IPS-11a (cell line): ENCODE results near the gene FNDC11.
"Not testable (repeated sequence)": the region's sequence is repeated elsewhere in the genome, so short reads cannot be mapped to it uniquely, and the experiment has no call there.

ENCODE experiments used
- H3K4me3 ChIP-seq: one replicate; pipeline ENCODE4 v1.5.1; 2013; ENCODE audit warnings: low read depth, low read length, control low read depth

The FNDC11 gene

GRCh38 chr20:63565699-63566335 lies 11.9 kb downstream of the FNDC11 start:
- no peak overlapping the region for H3K4me3 ChIP-seq

DNA sequence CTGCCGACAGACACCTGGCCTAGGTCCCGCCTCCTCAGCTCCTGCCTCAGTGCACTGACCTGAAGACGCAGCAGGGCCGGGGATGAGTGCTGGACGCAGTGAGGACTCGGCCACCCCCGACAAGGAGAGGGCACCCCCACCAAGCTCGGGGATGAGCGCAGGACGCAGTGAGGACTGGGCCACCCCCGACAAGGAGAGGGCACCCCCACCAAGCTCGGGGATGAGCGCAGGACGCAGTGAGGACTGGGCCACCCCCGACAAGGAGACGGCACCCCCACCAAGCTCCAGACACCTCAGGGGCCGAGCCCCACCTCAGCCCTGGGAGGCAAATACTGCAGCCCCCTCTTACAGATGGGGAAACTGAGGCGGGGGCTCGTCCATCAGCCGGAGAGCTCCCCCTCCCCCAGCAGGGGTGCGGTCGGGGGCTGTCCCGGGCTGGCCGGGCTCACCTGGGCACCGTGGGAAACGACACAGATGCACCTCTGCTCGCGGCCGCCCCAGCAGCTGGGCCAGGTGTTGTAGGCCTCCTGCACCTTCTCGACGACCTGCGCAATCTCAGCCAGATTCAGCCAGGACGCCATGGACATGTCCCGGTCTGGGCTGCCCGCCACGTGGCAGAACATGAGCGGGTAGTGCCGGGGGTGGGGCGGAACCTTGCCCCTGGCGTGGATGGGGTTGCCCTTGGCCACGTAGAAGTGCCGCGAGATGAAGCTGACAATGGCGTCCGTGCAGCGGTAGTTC lies 12.6 kb downstream of the FNDC11 start:
- no peak overlapping the region for H3K4me3 ChIP-seq

DNA sequence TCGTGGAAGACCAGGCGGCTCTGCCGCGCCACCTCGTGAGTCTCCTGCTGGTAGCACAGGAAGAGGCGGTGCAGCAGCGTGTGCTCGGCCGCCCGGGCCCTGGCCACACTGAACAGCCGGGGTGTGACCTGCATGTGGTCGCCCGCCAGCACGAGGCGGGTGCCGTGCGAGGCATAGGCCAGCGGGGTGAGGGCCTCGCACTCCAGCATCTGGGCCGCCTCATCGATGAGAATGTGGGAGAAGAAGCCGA lies 13.1 kb downstream of the FNDC11 start:
- no peak overlapping the region for H3K4me3 ChIP-seq

DNA sequence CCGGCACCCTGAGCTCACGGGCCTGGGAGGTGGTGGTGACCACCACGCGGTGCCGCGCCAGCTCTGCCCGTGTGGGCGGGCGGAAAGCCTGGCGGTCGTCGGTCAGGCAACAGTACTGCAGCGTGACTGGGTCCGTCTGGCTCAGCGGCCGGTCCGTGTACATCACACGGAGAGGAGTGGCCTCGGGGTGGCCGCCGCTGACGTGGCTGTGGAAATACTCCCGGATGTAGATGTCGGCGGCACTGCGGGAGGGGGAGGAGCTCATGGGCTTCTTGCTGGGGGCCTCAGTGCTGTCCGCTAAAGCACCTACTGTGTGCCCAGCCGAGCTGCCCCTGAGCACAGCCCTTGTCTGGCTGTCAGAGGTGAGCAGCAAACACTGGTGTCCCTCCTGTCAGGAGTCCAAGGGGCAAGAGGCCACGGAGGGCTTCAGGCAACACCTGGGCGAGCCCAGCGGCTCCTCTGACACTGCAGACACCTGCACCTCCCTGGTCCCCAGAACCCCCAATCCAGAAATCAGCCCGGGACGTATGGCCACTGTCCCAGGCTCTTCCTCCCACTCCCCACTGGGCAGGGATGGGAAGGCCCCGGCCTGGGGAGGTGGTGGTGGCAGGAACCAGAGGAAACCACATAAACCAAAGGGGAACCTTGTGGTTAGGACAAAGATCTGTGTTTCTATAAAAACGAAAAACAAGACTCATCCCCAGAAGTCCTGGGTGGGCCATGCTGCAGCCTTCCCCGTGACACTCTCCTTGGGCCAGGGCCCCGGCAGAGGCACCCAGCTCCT lies 13.6 kb downstream of the FNDC11 start:
- H3K4me3 ChIP-seq = no peak overlapping the region

DNA sequence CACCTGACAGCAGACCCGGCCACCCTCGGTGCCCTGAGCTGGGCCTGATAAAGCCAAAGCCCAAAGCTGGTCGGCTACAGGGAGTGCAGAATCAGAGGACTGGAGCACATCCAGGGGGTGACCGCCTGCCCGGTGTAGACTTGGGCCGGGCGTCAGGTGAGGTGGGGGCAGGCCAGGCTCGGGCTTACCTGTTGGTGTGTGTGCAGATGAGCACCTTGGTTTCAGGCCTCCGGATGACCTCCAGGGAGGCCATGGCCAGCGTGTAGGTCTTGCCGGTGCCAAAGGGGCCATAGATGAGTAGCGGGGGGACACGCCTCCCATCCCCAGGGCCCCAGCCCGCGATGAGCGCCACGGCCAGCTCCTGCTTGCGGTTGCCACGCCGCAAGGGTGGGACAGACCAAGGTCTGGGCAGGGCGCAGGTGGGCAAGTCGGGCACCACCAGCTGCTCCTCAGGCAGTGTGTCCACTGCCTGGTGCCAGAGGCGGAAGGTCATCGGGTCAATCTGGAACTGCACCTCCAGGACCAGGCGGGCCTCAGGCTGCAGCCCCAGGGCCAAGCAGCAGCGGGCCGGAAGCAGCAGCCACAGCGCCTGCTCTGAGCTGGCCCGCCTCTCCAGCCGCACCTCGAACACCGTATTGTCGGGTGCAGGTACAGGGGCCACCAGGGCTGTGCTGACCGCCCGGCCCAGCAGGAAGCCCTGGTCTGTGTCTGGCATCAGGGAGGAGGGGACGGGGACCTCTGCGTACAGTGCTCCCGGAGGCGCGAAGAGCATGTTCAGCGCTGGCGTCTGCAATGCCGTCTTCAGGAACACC lies 14.4 kb downstream of the FNDC11 start:
- H3K4me3 ChIP-seq = no peak overlapping the region

DNA sequence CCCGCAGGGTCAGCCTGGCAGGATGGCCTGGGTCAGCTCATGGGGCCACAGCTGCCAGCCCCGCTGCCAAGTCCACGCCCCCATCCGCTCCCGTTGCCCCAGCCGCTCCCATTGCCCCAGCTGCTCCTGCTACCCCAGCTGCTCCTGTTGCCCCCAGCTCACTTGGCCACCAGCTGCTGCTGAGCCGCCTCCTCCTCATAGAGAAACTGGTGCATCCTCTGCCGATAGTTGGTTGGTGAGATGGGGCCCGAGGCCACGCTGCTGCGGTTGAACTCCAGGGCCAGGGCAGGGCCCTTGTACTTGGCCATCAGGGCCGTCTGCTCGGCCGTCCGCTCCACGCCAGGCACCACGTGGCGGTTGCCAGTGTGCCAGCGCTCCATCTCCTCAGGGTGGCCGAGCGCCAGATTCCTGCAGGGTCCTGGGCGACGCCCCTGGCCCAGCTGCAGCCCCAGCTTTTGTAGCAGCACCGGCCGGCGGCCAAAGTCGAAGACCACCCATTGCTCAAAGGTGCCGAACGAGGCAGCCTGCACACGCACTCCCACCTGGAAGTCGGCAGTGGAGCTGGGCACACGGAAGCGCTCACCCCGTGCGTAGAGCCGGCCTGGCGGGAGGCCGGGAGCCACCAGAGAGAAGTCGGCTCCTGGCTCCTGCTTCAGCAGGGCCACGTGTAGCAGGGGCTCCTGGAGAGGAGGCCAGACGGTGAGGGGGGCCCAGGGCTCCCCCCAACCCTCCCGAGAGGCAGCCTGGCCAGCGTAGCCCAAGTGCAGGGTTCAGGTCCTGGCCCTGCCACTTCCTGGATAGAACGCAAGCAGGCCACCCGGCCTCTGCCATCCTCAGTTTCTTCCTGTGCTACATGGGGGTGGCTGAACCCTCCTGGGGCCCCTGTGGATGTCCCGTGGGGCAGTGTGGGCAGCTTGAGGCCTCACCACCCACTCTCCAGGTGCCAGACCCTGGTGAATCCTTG lies 15.3 kb downstream of the FNDC11 start:
- H3K4me3 ChIP-seq = no peak overlapping the region

DNA sequence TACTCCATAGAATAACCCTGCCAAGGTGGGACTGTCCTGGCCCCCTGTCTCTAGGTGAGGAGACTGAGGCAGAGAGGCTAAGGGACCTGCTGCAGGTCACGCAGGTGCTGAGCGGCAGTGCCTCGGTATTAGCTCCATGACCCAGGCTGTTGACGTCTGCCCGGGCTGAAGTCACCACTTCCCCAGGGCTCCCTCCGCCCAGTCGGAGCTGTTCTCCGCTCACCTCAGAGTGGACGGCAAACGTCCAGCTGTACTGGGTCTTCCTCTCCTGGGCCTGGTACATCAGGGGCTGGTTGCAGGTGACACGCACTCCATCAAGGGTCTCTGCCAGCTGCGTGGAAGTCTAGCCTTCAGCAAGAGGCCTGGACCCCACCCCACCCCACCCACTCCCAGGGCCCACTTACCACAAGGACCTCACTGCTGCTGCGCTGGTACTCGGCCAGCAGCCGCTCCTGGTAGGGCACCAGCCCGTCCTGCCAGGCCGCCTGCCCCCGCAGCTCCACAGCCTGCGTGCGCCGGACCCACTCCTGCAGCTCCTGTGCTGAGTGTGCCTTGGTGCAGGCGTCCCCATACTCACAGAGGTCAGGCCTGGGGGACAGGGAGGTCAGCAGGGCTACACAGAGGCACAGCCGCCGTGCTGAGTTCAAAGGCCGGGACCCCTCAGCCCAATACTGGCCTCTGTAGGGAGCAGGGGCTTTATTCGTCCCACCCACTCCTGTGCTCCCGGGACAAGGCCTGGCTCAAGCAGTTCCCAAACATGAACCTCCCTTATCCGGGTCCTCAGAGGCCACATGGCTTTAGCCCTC lies 16.5 kb downstream of the FNDC11 start:
- no peak overlapping the region for H3K4me3 ChIP-seq

- H3K4me3 ChIP-seq = not testable (repeated sequence)
Measured at GRCh38 chr20:63571087-63571478, 17.1 kb downstream of the FNDC11 start.

GRCh38 chr20:63572071-63572787 lies 18.3 kb downstream of the FNDC11 start:
- no peak overlapping the region for H3K4me3 ChIP-seq

DNA sequence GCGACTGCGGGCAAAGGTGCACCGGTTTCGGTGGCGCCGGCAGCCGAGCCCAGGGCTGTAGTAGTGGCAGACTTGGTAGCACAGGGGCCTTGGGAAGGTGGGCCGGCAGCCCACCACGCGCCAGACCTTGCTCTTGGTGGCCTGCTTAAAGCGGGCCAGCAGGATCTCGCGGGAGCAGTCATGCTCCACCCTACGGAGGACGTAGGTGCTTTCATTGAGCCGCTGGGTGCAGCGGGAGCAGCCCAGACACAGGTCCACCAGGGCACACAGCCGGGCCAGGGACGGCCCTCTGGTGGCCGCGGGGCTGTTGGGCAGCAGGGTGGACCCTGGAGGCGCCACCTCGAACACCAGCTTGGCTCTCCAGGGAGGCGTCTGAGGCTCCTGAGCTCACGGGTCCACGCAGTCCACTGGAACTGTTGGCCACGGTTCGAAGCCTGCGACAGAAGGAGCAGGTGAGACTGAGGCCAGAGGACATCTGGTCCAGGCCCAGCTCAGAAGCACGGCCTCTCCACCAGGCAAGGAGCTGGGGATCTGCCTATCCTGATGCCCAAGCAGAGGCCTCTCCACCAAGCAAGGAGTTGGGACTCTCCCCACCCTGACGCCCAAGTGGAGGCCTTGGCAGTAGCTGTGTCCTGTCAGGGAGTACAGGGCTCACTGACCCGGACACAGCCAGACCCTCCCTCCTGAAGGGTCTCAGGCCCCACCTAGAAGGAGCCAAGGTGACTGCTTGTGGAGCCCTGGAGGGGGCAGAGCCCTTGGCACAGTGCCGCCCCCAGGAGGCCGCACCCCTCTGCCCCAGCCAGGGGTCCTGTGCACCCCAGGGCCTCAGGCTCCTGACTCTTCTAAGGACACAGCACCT lies 19.1 kb downstream of the FNDC11 start:
- H3K4me3 ChIP-seq = peak overlapping the region; percentile 54

DNA sequence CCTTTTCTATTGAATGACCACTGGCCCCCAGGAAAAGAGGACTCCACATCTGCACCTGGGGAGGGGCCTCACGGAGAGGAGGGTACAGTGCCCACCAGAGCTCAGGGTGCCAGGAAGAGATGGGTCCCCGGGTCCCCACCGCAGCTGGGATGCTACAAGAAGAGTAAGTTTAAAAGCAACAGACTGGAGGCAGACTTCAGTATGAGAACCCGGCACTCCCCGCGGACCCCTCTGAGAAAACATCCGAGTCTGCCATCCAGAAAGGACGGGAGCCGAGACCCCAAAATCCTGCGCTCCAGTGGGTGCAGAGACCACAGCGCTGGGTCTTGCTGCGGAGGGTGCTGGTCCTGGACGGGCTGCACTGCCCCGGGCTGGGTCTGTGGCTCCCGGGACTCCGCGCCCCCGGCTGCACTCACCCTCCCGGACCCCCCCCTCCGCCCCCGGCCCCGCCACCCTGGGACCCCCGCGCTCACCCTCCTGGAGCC lies 19.7 kb downstream of the FNDC11 start:
- H3K4me3 ChIP-seq = peak overlapping the region; percentile 54

DNA sequence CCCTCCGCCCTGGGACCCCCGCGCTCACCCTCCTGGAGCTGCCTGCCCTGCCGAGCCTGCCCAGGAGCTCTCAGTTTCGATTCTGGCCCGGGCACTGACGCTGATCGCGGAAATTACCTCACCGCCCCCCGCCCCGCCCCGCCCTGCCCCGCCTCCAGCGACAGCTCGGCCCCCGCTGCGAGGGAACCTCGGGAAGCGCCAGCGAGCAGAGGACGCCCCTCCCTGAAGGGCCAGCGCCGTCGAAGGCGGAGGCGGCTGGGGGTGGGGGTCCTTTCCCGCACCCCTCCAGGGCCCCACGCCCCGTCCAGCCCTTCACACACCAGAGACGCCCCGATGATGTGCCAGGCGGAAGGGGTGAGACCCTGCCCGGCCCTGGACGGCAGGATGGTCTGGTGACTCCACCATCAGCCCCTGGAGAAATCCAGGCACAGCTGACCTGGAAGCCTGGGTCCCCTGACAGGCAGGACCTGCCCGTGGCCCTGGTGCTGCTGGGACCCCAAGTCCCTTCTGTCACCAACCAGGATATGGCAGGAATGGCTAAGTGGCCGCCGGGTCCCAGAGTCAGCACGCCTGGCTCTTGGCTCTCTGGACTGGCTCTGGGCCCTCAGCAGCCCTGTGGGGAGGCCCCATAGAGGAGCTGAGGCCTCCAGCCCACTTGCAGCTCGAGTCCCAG lies 20.3 kb downstream of the FNDC11 start, which contains the start of gene HELZ2:
Gene HELZ2 (minus strand): TSS at position 84 of the 673 bp plus-strand sequence. CDS start 1,854 bp downstream, outside the sequence.
- peak within 1 kb of the TSS; percentile 54 for H3K4me3 ChIP-seq

DNA sequence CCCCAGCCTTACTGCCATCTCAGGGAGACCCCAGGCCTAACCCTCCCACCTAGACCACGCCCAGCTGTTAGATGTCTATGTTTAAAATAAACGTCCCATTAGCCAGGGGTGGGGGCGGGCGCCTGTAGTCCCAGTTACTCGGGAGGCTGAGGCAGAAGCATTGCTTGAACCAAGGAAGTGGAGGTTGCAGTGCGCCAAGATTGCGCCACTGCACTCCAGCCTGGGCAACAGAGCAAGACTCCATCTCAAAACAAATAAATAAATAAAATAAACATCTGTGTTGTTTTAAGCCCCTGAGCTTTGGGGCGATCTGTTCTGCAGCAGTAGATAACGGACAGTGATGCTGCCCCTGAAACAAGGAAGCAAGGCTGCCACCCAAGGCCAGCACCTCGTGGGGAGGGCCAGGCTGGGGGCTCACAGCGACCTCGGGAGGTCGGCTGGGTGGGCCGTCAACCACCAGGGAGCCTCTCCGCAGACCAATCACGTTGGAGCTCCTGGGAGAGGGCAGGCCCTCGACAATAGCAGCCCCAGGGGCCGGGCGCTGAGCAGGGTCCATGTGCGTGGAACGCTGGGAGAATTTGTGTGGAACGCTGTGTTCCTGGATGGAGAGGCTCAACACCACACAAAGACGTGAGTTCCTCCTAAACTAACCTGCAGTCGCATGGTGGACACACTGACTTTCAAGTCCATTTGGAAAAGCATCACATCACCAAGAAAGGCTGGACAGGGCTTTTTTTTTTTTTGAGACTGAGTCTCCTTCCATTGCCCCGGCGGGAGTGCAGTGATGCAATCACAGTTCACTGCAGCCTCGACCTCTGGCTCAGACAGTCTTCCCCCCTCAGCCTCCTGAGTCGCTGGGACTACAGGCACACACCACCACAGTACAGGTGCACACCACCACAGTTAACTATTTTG lies 21.1 kb downstream of the FNDC11 start:
- no peak overlapping the region for H3K4me3 ChIP-seq

GRCh38 chr20:63576311-63576710 lies 22.4 kb downstream of the FNDC11 start:
- H3K4me3 ChIP-seq = no peak overlapping the region

GRCh38 chr20:63577317-63577894 lies 23.4 kb downstream of the FNDC11 start:
- H3K4me3 ChIP-seq = no peak overlapping the region
